BE2C (cell line): ENCODE measurements around the gene SHC2.

Source experiments
- DNase-seq: peaks from one replicate; pipeline ENCODE4 v3.0.0-alpha.2; 2020
- H3K27me3 ChIP-seq: fragments of 250-450 bp; sonication (Bioruptor Pico); 2 replicates; pipeline ENCODE4 v1.5.1; 2020; ENCODE audit warnings: mild to moderate bottlenecking
- H3K36me3 ChIP-seq: fragments of 250-450 bp; sonication (Bioruptor Pico); 2 replicates; pipeline ENCODE4 v1.5.1; 2020; ENCODE audit warnings: mild to moderate bottlenecking
- H3K4me1 ChIP-seq: fragments of 250-450 bp; sonication (Bioruptor Pico); 2 replicates; pipeline ENCODE4 v1.5.1; 2020
- H3K4me3 ChIP-seq: 2 replicates; pipeline ENCODE4 v1.5.1; 2011; ENCODE audit warnings: low read depth, low read length
- H3K9me3 ChIP-seq: fragments of 250-450 bp; sonication (Bioruptor Pico); 2 replicates; pipeline ENCODE4 v1.5.1; 2020
- CTCF ChIP-seq: IDR thresholded peaks from 2 replicates; pipeline ENCODE4 v1.5.1; 2012; ENCODE audit warnings: mild to moderate bottlenecking, low read depth, low read length

The SHC2 gene

GRCh38 chr19:480016-480855 is 19.4 kb upstream of the SHC2 start:
- H3K27me3 ChIP-seq, result no peaks in the 10 kb centered on the region; the same call in 1 of the 2 replicates
- peak; percentile 53 for TF ChIP-seq CTCF
- H3K9me3 ChIP-seq, result no peaks in the 10 kb centered on the region
- no peaks in the 10 kb centered on the region for H3K36me3 ChIP-seq
- H3K4me3 ChIP-seq, result no peak overlapping the region
- DNase-seq, result peak; percentile 70
- no peaks in the 10 kb centered on the region for H3K4me1 ChIP-seq

GRCh38 chr19:478976-479375 is 18.1 kb upstream of the SHC2 start:
- Histone ChIP-seq H3K4me3 (no peak overlapping the region), H3K27me3 (no peaks in the 10 kb centered on the region), H3K9me3 (no peaks in the 10 kb centered on the region), H3K4me1 (no peaks in the 10 kb centered on the region), H3K36me3 (no peaks in the 10 kb centered on the region)
- no peak for DNase-seq
- no peak for TF ChIP-seq CTCF

- TF ChIP-seq CTCF, result no peak
- no peak for DNase-seq
- Histone ChIP-seq H3K4me1 (no peaks in the 10 kb centered on the region), H3K27me3 (no peaks in the 10 kb centered on the region), H3K9me3 (no peaks in the 10 kb centered on the region), H3K36me3 (no peaks in the 10 kb centered on the region), H3K4me3 (no peak overlapping the region)
Observed at GRCh38 chr19:478236-478903, 17.5 kb upstream of the SHC2 start.

- no peak for DNase-seq
- Histone ChIP-seq H3K27me3 (no peaks in the 10 kb centered on the region), H3K9me3 (no peaks in the 10 kb centered on the region), H3K4me1 (no peaks in the 10 kb centered on the region), H3K36me3 (no peaks in the 10 kb centered on the region), H3K4me3 (no peak overlapping the region)
- TF ChIP-seq CTCF, result no peak
Observed at GRCh38 chr19:475360-475759, 14.5 kb upstream of the SHC2 start.

GRCh38 chr19:474126-475078 is 13.6 kb upstream of the SHC2 start:
- Histone ChIP-seq H3K4me3 (no peak overlapping the region), H3K36me3 (no peaks in the 10 kb centered on the region), H3K9me3 (no peaks in the 10 kb centered on the region), H3K4me1 (no peaks in the 10 kb centered on the region), H3K27me3 (no peaks in the 10 kb centered on the region)
- DNase-seq, result no peak
- no peak for TF ChIP-seq CTCF
